ELR (cell line): ENCODE data around the gene BMPR1A.
A peak's percentile ranks its signal among the peaks of the same experiment; 100 is the strongest.
"Not testable (repeated sequence)": the region's sequence is repeated elsewhere in the genome, so short reads cannot be mapped to it uniquely, and the experiment has no call there.

ENCODE experiments used
- DNase-seq: peaks from one replicate; pipeline ENCODE4 v3.0.0-alpha.2; 2015; ENCODE audit warnings: low read depth

BMPR1A gene

DNA sequence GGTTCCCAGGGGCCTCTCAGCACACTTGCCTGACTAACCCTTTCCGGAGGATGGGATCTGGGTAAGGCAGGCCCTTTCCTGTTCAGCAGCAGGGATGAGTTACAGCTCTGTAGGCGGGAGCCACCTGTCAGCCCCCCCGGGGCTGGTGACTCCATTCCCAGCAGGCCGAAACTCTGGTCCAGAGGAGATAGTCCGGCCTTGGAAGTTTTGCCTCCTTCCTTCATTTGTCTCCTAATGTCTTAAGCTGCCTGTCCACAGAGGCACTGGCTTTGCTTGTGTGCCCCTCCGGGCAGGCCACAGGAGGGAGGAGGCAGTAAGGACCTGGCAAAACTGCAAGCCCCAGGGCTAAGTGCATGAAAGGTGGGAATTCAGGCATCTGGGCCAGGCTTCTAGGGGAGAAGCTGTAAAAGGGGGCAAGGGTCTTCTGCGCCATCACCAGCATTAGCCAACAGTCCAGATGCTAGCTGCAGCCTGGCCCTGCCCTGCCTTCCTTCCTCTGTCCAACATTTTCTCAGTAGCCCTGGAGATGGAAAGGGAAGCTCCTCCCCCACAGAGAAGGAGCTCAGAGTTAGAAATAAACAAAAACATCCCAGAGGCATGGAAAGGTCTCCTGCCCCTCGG, 213.1 kb downstream of the BMPR1A start:
- DNase-seq: peak; percentile 90

DNA sequence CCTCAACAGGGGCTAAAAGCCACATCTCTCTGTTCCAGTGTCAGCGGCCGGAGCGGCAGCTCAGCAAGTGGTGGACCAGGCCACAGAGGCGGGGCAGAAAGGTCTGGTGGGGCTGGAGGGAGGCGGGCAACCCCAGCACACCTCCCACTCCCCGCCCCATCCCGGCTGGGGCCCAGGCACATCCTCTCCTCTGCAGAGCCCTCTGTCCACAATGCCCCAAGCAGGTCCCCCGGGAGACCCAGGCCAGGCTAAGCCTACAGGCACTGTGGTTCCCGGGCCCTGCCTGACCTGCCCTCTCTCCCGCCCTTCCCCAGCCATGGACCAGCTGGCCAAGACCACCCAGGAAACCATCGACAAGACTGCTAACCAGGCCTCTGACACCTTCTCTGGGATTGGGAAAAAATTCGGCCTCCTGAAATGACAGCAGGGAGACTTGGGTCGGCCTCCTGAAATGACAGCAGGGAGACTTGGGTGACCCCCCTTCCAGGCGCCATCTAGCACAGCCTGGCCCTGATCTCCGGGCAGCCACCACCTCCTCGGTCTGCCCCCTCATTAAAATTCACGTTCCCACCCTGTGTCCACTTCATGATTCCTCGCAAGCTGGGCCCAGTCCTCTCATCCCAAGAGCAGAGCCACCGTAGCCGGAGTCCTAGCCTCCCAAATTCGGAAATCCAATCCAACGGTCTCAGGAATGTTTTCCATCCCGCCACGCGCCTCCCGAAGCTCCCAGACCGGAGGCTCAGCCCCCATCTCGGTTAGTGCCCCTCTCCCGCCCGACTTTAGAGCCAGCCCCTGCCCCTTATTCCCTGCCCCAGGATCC, 214.0 kb downstream of the BMPR1A start:
- DNase-seq: peak; percentile 85

- no peak for DNase-seq
Observed at GRCh38 chr10:86970982-86971231, 214.5 kb downstream of the BMPR1A start.

DNA sequence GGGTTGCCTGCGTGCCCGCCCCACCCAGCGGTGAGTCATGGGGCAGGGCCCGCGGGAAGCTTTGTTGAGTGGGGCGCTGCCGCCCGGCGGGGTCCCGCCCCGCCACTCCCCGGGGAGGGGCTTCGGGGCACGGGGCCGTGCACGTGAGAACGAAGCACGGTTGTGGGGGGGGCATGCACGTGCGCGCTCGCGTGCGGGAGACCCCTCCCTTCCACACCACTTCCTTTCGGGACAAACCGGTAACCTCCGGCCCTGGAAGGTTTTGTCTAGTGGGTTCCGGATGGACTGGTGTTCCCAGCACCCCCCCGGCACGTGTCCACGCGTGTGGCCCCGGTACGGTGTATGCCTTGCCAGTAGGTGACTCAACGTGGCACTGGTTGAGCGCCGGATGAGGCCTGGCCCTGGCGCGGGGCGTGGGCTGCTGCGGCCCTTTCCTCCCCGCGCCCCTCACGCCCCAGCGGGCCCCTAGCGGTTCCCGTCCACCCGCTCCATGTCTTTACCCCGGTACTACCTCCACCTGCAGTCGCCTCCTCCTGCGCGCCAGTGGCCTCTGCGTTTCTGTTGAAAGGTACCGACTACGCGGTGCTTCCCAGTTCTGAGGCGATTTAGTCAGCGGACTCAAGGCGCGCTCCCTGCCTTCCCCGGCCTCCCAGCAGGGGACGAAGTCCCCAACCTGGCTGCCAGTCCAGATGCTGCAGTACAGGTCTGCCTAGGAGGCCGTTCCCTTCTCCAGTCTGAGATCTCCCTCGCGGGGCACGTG, 215.0 kb downstream of the BMPR1A start:
- DNase-seq: peak; percentile 95

DNA sequence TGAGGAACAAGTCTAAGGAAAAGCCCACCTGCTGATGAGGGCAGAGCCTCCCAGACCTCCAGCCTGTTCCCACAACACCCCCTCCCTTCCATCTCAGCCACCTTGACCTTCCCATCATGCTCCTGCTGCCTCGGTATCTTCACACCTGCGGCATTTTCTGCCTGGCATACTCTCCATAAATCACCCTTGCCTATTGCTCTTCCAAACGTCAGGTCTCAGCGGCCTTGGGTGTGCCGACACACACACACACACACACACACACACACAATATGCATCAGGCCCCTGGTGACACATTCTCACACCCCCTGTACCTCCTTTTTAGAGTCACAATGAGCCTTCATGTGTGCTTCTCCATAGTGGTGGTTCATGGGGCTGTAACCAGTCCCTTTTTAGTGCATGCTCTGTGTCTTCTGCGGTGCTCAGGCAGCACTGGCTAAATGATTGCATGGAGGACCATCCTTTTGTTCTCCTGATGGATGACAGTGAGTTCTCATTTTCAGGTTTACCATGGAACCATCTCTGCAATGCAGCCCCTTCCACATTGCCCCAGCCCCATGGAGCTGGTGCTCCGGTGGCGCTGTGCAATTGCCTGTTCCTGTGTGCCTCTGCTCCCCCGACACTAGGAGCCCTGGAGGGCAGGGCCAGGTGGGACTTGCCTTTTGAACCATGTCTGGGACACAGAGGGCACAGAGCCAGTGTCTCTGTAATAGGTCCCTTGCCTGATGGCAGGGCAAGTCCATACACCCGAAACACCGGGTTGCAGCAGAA, 216.4 kb downstream of the BMPR1A start:
- no peak for DNase-seq

- DNase-seq: no peak
Observed at GRCh38 chr10:86974484-86974883, 218.1 kb downstream of the BMPR1A start.

DNA sequence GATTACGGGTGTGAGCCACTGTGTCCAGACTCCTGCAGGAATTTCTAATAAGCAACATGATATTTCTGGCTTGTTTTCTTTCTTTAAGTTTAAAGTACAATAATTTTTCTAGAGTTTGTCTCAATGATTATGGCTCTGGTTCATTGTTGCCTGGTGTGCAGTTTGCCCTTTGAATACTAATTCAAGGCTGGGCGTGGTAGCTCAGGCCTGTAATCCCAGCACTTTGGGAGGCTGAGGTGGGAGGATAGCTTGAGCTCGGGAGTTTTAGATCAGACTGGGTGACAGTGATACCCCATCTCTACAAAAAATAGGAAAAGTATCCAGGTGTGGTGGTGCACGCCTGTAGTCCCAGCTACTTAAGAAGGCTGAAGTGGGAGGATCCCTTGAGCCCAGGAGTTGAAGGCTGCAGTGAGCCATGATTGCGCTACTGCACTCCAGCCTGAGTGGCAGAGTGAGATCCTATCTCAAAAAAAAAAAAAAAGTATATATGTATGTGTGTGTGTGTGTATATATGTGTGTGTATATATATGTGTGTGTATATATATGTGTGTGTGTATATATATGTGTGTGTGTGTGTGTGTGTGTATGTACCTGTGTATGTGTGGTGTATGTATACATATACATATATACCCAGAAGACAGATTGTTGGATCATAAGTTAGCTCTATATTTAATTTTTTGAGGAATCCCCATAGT, 220.1 kb downstream of the BMPR1A start:
- no peak for DNase-seq

DNA sequence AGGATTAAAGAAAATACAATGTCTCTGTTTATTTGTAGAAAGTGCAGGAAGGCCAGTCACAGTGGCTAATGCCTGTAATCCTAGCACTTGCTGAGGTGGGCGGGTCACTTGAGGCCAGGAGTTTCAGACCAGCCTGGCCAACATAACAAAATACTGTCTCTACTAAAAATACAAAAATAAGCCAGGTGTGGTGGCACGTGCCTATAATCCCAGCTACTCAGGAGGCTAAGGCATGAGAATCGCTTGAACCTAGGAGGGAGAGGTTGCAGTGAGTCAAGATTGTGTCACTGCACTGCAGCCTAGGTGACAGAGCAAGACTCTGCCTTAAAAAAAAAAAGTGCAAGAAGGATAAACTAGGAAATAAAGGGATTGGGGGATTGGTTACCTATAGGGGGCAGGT, 222.0 kb downstream of the BMPR1A start:
- peak; percentile 58 for DNase-seq

DNA sequence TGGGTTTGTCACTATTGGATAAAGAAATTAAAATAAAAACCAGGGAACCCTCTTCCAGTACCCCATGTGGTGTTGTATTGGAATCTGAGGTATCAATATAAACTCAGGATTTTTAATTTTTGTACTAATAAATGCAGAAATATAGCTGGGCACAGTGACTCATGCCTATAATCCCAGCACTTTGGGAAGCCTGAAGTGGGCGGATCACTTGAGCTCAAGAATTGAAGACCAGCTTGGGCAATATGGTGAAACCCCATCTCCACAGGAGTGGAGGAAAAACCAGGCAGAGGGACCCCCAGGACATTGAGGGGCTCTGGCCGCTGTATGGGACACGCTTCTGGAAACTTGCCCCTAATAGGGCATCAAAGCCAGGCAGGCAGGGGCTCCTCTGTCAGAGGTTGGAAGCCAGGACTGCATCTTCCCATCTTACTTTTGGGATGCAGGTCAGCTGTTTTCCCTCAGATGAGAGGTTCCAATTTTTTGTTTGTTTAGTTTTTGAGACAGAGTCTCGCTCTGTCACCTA, 222.9 kb downstream of the BMPR1A start:
- no peak for DNase-seq

DNA sequence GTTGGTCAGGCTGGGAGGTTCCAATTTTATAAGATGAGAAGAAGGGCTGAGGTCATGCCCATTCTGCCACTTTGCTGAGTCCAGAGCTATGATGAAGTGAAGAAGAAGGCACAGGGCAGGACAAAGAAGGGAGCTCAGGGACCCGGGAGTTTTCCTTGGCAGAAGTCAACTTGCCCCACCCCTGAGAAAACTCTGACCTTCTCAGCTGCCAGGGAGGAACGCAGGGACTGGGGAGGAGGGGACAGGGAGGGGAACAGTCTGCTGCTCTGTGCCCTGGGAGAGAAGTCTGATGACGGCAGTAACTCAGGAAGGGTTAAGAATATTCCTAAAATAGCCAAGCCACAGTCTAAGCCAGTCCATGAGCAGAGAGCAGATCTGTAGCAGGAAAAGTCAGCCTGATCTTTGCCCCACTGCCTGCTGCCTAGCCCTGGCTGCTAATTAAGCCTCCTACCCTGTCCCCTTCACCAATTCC, 223.6 kb downstream of the BMPR1A start:
- DNase-seq: no peak

GRCh38 chr10:86981020-86981419, 224.6 kb downstream of the BMPR1A start:
- DNase-seq: not testable (repeated sequence)

DNA sequence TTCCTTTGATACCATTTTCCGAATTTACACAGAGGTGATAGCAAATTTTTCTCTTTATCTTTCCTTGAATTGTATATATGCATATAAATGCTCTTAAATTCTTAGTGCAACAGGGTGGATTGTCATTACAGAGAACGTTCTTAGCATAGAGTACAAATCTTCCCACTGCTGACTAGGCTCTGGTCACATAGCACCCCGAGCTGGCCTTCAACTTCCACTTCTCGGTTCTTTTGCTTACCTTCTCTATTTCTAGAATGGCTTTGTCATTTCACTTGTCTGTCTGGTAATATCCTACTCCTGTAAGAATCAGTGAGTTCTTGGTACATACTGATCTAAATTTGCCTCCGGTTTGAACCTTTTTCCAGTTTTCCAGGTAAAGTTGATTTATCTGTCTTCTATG, 225.3 kb downstream of the BMPR1A start:
- DNase-seq: no peak
